ENCODE data around the gene INPP5A. TPM values are rescaled to one million over a fixed set of nuclear protein-coding genes. Genes with fewer than 3 reads are reported as not detected.

The INPP5A gene
- total RNA-seq, 6 experiments from 2014 or later, result 58.9 to 64.6 (median 63.8) TPM

DNA sequence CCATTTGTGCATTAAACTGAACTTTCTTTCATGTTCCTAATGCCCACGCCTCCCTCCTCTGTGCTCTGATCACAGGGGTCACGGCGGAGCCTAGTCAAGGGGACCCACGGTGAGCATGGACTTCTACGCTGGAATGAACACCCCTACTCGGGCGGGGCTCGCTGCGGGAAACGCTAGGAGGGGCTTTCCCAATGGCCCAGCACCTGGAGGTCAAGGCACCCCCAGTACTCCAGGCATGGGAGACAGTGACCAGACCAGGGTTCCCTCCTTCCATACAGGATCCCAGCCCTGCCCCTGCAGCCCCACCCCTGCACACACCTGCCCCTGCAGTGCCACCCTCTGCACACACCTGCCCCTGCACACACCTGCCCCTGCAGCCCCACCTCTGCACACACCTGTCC is 275.4 kb downstream of the INPP5A start:
- peaks cover 38% of the 10 kb centered on the region for H3K27me3 Mint-ChIP-seq (ENCODE audit: insufficient read depth)
- no peak for DNase-seq
- TF ChIP-seq, protein P1, sequence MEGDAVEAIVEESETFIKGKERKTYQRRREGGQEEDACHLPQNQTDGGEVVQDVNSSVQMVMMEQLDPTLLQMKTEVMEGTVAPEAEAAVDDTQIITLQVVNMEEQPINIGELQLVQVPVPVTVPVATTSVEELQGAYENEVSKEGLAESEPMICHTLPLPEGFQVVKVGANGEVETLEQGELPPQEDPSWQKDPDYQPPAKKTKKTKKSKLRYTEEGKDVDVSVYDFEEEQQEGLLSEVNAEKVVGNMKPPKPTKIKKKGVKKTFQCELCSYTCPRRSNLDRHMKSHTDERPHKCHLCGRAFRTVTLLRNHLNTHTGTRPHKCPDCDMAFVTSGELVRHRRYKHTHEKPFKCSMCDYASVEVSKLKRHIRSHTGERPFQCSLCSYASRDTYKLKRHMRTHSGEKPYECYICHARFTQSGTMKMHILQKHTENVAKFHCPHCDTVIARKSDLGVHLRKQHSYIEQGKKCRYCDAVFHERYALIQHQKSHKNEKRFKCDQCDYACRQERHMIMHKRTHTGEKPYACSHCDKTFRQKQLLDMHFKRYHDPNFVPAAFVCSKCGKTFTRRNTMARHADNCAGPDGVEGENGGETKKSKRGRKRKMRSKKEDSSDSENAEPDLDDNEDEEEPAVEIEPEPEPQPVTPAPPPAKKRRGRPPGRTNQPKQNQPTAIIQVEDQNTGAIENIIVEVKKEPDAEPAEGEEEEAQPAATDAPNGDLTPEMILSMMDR (IDR thresholded peaks at IDR 0.05), result no peak
- no peaks in the 10 kb centered on the region for H3K36me3 Mint-ChIP-seq (ENCODE audit: low read depth)
- no peaks in the 10 kb centered on the region for H3K4me1 Mint-ChIP-seq (ENCODE audit: low read depth)
- H3K4me3 Mint-ChIP-seq, result no peak overlapping the region
- no peaks in the 10 kb centered on the region for H3K9me3 Mint-ChIP-seq
- H3K27ac Mint-ChIP-seq, result no peak overlapping the region

DNA sequence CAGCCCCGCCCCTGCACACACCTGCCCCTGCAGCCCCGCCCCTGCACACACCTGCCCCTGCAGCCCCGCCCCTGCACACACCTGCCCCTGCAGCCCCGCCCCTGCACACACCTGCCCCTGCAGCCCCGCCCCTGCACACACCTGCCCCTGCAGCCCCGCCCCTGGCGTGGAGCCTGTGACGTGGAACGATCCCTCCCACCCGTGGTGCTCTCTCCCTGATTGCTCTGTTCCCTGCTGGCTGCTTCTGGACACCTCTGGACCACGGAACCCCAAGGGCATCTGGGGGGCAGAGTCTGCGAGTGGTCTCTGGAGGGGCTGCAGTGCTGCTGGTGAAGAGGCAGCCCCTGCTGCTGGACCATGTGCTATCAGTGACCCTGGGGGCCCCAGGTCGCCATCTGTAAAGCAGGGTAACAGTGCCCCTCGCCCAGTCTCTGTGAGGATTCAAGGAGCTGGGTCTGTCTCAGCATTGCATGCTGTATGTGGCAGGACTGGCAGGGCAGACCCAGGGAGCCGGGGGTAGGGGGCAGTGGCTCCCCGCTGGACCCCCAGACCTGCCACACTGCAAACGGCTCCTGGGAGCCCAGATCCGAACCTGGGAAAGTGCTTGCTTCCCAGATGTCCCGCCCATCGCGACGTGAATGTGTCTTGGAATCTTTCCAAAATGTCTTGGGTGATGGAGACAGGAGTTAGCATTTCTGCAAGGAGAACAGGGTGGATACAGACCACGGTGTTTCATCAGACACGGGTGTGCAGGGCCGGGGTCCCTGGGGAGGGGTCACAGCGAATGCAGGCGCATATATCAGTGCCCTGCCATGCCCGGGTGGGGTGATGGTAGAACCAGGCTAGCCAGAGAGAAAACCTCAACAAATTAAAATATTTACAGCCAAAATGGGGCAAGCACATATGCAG is 276.2 kb downstream of the INPP5A start:
- H3K9me3 Mint-ChIP-seq, result no peaks in the 10 kb centered on the region
- H3K27me3 Mint-ChIP-seq (ENCODE audit: insufficient read depth), result peaks cover 37% of the 10 kb centered on the region
- TF ChIP-seq, protein P1 (IDR thresholded peaks at IDR 0.05), result no peak
- DNase-seq, result no peak
- H3K4me1 Mint-ChIP-seq (ENCODE audit: low read depth), result no peaks in the 10 kb centered on the region
- H3K36me3 Mint-ChIP-seq (ENCODE audit: low read depth), result no peaks in the 10 kb centered on the region
- H3K4me3 Mint-ChIP-seq, result no peak overlapping the region
- no peak overlapping the region for H3K27ac Mint-ChIP-seq

DNA sequence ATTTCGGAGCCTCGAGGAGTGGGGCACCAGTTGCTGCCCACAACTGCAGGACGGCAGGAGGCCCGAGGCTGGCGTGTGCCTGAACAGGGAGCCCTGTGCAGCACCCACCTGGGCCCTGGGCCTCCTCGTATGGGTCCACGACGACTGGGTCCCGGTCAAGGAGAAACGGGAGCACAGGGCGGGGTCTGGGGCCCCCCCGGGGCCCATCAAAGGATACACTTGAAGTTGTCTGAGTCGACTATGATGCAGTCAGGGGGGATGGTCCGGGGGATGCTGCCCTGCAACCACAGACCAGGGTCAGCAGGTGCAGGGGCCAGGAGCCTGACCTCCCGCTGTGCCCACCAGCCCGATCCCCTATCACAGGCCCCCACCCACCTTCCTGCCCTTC is 276.9 kb downstream of the INPP5A start:
- Mint-ChIP-seq H3K4me3 (no peak overlapping the region), H3K36me3 (ENCODE audit: low read depth) (no peaks in the 10 kb centered on the region), H3K4me1 (ENCODE audit: low read depth) (no peaks in the 10 kb centered on the region), H3K9me3 (peaks cover 6% of the 10 kb centered on the region), H3K27ac (no peak overlapping the region), H3K27me3 (ENCODE audit: insufficient read depth) (peaks cover 36% of the 10 kb centered on the region)
- TF ChIP-seq, protein P1 (IDR thresholded peaks at IDR 0.05), result no peak
- no peak for DNase-seq

DNA sequence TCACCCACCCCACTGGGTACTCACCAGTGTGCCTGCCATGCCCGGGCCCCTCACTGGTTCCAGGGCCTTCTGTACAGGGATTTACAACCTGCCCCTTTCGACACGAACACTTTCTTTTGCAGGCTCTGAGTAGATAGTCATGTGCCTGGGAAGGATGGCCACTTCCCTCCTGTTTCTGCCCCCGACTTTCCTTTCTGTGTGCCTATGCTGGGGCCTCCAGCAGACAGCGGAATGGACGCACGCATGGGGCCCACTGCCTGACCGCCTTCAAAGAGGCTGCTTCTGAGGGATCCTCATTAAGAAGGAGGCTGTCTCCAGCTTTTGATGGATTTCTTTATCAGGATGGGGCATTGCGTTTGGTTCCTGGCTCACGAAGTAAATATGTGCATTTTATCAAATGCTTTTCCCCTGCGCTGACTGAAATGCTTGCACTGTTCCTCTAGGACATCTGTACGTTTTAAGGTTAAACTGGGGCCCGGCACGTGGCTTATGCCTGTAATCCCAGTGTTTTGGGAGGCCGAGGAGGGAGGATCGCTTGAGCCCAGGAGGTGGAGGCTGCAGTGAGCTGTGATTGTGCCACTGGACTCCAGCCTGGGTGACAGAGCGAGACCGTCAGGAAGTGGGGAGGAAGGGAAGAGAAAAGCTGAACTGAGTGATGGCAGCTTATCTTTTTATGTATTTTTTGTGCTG is 277.7 kb downstream of the INPP5A start:
- no peak for DNase-seq
- Mint-ChIP-seq H3K9me3 (peaks cover 14% of the 10 kb centered on the region), H3K4me3 (no peak overlapping the region), H3K27me3 (ENCODE audit: insufficient read depth) (peaks cover 30% of the 10 kb centered on the region), H3K27ac (no peak overlapping the region), H3K4me1 (ENCODE audit: low read depth) (no peaks in the 10 kb centered on the region), H3K36me3 (ENCODE audit: low read depth) (no peaks in the 10 kb centered on the region; the same call in 1 of the 2 replicates)
- TF ChIP-seq, protein P1 (IDR thresholded peaks at IDR 0.05), result no peak

DNA sequence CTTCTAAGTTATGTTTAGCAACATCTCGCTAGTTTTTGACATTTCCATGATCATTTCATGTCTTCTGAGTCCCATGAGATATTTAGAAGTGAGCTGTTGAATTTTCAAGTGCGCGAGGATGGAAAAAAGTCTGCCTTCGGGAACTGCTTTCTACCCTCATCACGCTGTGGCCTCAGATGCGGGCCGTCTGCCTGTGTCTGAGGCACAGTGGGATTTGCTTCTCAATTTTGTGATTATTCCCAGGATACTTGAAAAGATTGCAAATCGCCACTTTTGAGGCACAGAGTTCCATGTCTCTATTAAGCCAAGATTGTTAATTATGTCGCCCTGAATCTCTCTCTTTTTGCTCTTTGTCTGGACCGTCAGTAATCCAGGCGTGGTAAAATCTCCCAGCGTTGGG is 279.1 kb downstream of the INPP5A start:
- Mint-ChIP-seq H3K27ac (no peak overlapping the region), H3K27me3 (ENCODE audit: insufficient read depth) (peaks cover 29% of the 10 kb centered on the region), H3K36me3 (ENCODE audit: low read depth) (no peaks in the 10 kb centered on the region; the same call in 1 of the 2 replicates), H3K9me3 (peaks cover 14% of the 10 kb centered on the region), H3K4me3 (no peak overlapping the region), H3K4me1 (ENCODE audit: low read depth) (no peaks in the 10 kb centered on the region)
- TF ChIP-seq, protein P1 (IDR thresholded peaks at IDR 0.05), result no peak
- no peak for DNase-seq
